Endothelial cell of umbilical vein (primary cell): ENCODE data around the gene UVRAG. TPM values are rescaled to one million over a fixed set of nuclear protein-coding genes. Genes with fewer than 3 reads are reported as not detected.

Source experiments
- BruUV-seq: library from RNA; stranded (reverse); fragments of 400-500 nt; replicated peaks from 2 replicates; lab custom pipeline; 2021; lab: Mats Ljungman, UMichigan
- CTCF ChIA-PET: fragments of 300-600, 350-600 bp; sonication (Branson Sonifier 250); formaldehyde crosslinking; loops from one replicate; lab custom pipeline; 2021; ENCODE audit warnings: antibody characterized with exemption, inconsistent platforms; lab: Charles Lee
- POLR2A ChIA-PET: fragments of 300-600, 350-600 bp; sonication (Branson Sonifier 250); formaldehyde crosslinking; loops from one replicate; lab custom pipeline; 2021; ENCODE audit warnings: antibody characterized with exemption, inconsistent platforms; lab: Charles Lee
- DNase-seq: peaks from one replicate; pipeline ENCODE4 v3.0.0-alpha.2; 2011; ENCODE audit warnings: low read depth, low spot score
- FAIRE-seq: peaks from 2 replicates; lab custom pipeline; 2011; peaks lifted over from hg19 to GRCh38; lab: Jason Lieb, UNC
- H2AFZ ChIP-seq: 2 replicates; pipeline ENCODE4 v1.6.0; 2012; ENCODE audit warnings: low read depth, low read length, control low read depth, inconsistent platforms
- H3K27ac ChIP-seq: 2 replicates; pipeline ENCODE4 v1.5.1; 2011; ENCODE audit warnings: low read depth, mild to moderate bottlenecking, control low read depth, low read length, moderate library complexity; ENCODE audit not compliant: insufficient read depth
- H3K27me3 ChIP-seq, 2 experiments: 2 replicates each; pipeline versions ENCODE4 v1.6.0 to v1.6.1; 2011; ENCODE audit warnings: low read length in 2 of 2, mixed read lengths in 1 of 2; ENCODE audit not compliant: control insufficient read depth in 2 of 2, insufficient read depth in 2 of 2
- H3K36me3 ChIP-seq, 2 experiments: 2 replicates in 1 of 2; 3 replicates in 1 of 2; pipeline ENCODE4 v1.5.1; 2011; ENCODE audit warnings: low read length in 2 of 2, mild to moderate bottlenecking in 1 of 2, moderate library complexity in 1 of 2; ENCODE audit not compliant: control insufficient read depth in 2 of 2, insufficient read depth in 2 of 2; ENCODE audit errors: extremely low read depth in 1 of 2
- H3K4me1 ChIP-seq: 3 replicates; pipeline ENCODE4 v1.5.1; 2011; ENCODE audit warnings: mild to moderate bottlenecking, low read length; ENCODE audit not compliant: control insufficient read depth, insufficient read depth; ENCODE audit errors: extremely low read depth
- H3K4me2 ChIP-seq: 2 replicates; pipeline ENCODE4 v1.6.1; 2011; ENCODE audit warnings: low read length, control low read depth, mixed read lengths; ENCODE audit not compliant: insufficient read depth
- H3K4me3 ChIP-seq, 3 experiments: fragments of 200-600 bp in 1 of 3; sonication (generic), shearing (Covaris generic) in 1 of 3; replicated peaks in 1 of 3; 2 replicates each; pipeline ENCODE4 v1.5.1; 2011 to 2016; ENCODE audit warnings: control low read depth in 3 of 3, low read length in 3 of 3, mild to moderate bottlenecking in 2 of 3, inconsistent platforms in 1 of 3, low read depth in 1 of 3, moderate library complexity in 1 of 3; ENCODE audit not compliant: insufficient read depth in 1 of 3
- H3K79me2 ChIP-seq: 2 replicates; pipeline ENCODE4 v1.6.0; 2012; ENCODE audit warnings: low read length, inconsistent platforms; ENCODE audit not compliant: control insufficient read depth, insufficient read depth
- H3K9ac ChIP-seq: replicated peaks from 2 replicates; pipeline ENCODE3; 2011; ENCODE audit warnings: low read length, control low read depth; ENCODE audit not compliant: insufficient read depth; ENCODE audit errors: extremely low read depth
- H3K9me1 ChIP-seq: replicated peaks from 3 replicates; pipeline ENCODE4 v1.6.0; 2011; ENCODE audit warnings: mild to moderate bottlenecking, low read length; ENCODE audit not compliant: control insufficient read depth, insufficient read depth; ENCODE audit errors: extremely low read depth
- H3K9me3 ChIP-seq: replicated peaks from 2 replicates; pipeline ENCODE4 v1.5.1; 2012; ENCODE audit warnings: low read length, inconsistent platforms; ENCODE audit not compliant: control insufficient read depth, insufficient read depth
- H4K20me1 ChIP-seq: replicated peaks from 2 replicates; pipeline ENCODE3; 2011; ENCODE audit warnings: mild to moderate bottlenecking, low read length; ENCODE audit not compliant: control insufficient read depth, insufficient read depth; ENCODE audit errors: extremely low read depth
- EZH2 ChIP-seq: IDR thresholded peaks from 2 replicates; pipeline ENCODE4 v1.6.1; 2012; ENCODE audit warnings: borderline replicate concordance, low read depth, mild to moderate bottlenecking, moderate library complexity, low read length, inconsistent platforms; ENCODE audit not compliant: severe bottlenecking
- FOS ChIP-seq: IDR thresholded peaks from 2 replicates; pipeline ENCODE4 v1.6.1; 2011; ENCODE audit warnings: mild to moderate bottlenecking, low read length, moderate library complexity, borderline replicate concordance; ENCODE audit not compliant: insufficient read depth
- GATA2 ChIP-seq: IDR thresholded peaks from 2 replicates; pipeline ENCODE4 v1.7.0; 2011; ENCODE audit warnings: low read depth, mild to moderate bottlenecking, moderate library complexity, mixed read lengths, low read length; ENCODE audit not compliant: insufficient read length, insufficient read depth
- JUN ChIP-seq: IDR thresholded peaks from 2 replicates; pipeline ENCODE4 v1.6.1; 2011; ENCODE audit warnings: borderline replicate concordance, low read depth; ENCODE audit not compliant: insufficient read length, insufficient read depth
- MYC ChIP-seq: IDR thresholded peaks from one replicate; pipeline ENCODE4 v1.6.1; 2011; ENCODE audit warnings: mild to moderate bottlenecking, low read depth, low read length
- POLR2A ChIP-seq: IDR thresholded peaks from 2 replicates; pipeline ENCODE4 v1.6.1; 2012; ENCODE audit warnings: low read depth, mild to moderate bottlenecking, control low read depth, low read length
- POLR2AphosphoS5 ChIP-seq: IDR thresholded peaks from 2 replicates; pipeline ENCODE4 v1.6.1; 2012; ENCODE audit warnings: low read depth, mild to moderate bottlenecking, control low read depth, low read length, moderate library complexity; ENCODE audit not compliant: insufficient read depth
- dilution Hi-C: fragments of 300-500 bp; cut with MboI; formaldehyde crosslinking; loops from one replicate; pipeline ENCODE4 v1.15.0; 2019; ENCODE audit warnings: low sequenced_read_pairs; ENCODE audit not compliant: extremely low pct_ligation_motif_present
- intact Hi-C: fragments of 100-400 bp; cut with micrococcal nuclease; formaldehyde crosslinking; loops from one replicate; pipeline ENCODE4 v1.10.0; 2022
- polyA plus RNA-seq, 4 experiments: library from polyadenylated mRNA; depleted of rRNA in 3 of 4; stranded (reverse) in 3 of 4; unstranded in 1 of 4; fragments of >200 nt; gene quantifications; 2 replicates each; pipeline versions ENCODE4 v1.2.1 to v1.2.3, GENCODE V29; 2011 to 2012; ENCODE audit warnings: missing spikeins in 1 of 4
- total RNA-seq: library from RNA; stranded (reverse); gene quantifications from 2 replicates; pipeline ENCODE4 v1.2.3, GENCODE V29; 2021
- TF ChIP-seq, protein P1 (sequence below): IDR thresholded peaks from 2 replicates; pipeline ENCODE4 v1.6.1; 2011; ENCODE audit not compliant: insufficient read depth, insufficient read length
- TF ChIP-seq, protein P2 (sequence below), 2 donors: IDR thresholded peaks; 1 replicate in 1 of 2; 2 replicates in 1 of 2; pipeline ENCODE4 v1.5.1; 2011; ENCODE audit warnings: low read length in 2 of 2, mild to moderate bottlenecking in 2 of 2, moderate library complexity in 2 of 2, control low read depth in 1 of 2, inconsistent platforms in 1 of 2, low read depth in 1 of 2; ENCODE audit not compliant: insufficient read depth in 1 of 2; ENCODE audit errors: extremely low read depth in 1 of 2

UVRAG gene
- total and polyA plus RNA-seq, 2 donors (not counting 3 experiments of a cell fraction or from before 2014, with no cell fraction given): 21.2 to 65.6 TPM

DNA sequence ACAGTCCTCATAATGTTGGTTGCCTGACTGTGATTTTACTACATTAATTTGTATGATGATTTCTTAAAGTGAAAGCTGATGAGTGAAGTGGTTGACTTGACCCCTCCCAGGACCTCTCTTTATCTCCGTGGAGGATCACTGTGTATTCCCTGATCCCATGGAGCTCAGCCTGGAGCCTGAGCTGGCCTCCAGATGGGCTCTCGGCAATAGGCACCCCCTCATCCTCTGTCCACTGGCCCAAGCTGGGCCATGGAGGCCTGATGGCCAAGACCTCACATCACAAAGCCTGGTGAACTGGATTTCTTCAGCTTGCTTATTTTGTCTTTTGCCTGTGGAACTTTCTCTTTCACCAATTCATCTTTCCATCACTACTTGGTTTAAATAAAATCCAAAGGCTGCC, 316.1 kb downstream of the UVRAG start:
- ChIA-PET CTCF (interaction anchor here (0.8 to 4.3 kb wide), 5 partner anchors 11 to 425 kb away, joined by 3 to 18 read pairs (median 4); no protein-coding TSS in a partner anchor), POLR2A (no interaction called here)
- Histone ChIP-seq H2AFZ (no peak overlapping the region), H3K9me1 (no peaks in the 10 kb centered on the region), H3K4me3 (no peak overlapping the region), H3K27ac (no peak overlapping the region), H3K4me1 (peaks cover 2% of the 10 kb centered on the region), H3K4me2 (no peak overlapping the region), H4K20me1 (no peaks in the 10 kb centered on the region), H3K36me3 (peaks cover 0 to 4% of the 10 kb centered on the region in 2 experiments), H3K79me2 (no peaks in the 10 kb centered on the region), H3K9me3 (no peaks in the 10 kb centered on the region), H3K27me3 (no peaks in the 10 kb centered on the region), H3K9ac (no peak overlapping the region)
- no TSS peak for BruUV-seq
- intact Hi-C loops (no loop called here), dilution Hi-C loops (no loop called here)
- DNase-seq (no peak), FAIRE-seq (no peak)
- TF ChIP-seq POLR2AphosphoS5 (no peak), EZH2 (no peak), GATA2 (no peak), JUN (no peak), FOS (no peak), POLR2A (no peak), MYC (no peak)
- TF ChIP-seq, protein P1, sequence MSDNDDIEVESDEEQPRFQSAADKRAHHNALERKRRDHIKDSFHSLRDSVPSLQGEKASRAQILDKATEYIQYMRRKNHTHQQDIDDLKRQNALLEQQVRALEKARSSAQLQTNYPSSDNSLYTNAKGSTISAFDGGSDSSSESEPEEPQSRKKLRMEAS: no peak
- TF ChIP-seq, protein P2, sequence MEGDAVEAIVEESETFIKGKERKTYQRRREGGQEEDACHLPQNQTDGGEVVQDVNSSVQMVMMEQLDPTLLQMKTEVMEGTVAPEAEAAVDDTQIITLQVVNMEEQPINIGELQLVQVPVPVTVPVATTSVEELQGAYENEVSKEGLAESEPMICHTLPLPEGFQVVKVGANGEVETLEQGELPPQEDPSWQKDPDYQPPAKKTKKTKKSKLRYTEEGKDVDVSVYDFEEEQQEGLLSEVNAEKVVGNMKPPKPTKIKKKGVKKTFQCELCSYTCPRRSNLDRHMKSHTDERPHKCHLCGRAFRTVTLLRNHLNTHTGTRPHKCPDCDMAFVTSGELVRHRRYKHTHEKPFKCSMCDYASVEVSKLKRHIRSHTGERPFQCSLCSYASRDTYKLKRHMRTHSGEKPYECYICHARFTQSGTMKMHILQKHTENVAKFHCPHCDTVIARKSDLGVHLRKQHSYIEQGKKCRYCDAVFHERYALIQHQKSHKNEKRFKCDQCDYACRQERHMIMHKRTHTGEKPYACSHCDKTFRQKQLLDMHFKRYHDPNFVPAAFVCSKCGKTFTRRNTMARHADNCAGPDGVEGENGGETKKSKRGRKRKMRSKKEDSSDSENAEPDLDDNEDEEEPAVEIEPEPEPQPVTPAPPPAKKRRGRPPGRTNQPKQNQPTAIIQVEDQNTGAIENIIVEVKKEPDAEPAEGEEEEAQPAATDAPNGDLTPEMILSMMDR (IDR thresholded peaks at IDR 0.05; ENCODE audit: extremely low read depth in 1 of 2, insufficient read depth in 1 of 2, low read depth in 1 of 2, low read length in 2 of 2): no peak
